ENCODE results near the gene PKNOX1. TPM values are rescaled to one million over a fixed set of nuclear protein-coding genes. Genes with fewer than 3 reads are reported as not detected.

The PKNOX1 gene
- total RNA-seq, 1 experiment from 2014 or later: 43.4 TPM

DNA sequence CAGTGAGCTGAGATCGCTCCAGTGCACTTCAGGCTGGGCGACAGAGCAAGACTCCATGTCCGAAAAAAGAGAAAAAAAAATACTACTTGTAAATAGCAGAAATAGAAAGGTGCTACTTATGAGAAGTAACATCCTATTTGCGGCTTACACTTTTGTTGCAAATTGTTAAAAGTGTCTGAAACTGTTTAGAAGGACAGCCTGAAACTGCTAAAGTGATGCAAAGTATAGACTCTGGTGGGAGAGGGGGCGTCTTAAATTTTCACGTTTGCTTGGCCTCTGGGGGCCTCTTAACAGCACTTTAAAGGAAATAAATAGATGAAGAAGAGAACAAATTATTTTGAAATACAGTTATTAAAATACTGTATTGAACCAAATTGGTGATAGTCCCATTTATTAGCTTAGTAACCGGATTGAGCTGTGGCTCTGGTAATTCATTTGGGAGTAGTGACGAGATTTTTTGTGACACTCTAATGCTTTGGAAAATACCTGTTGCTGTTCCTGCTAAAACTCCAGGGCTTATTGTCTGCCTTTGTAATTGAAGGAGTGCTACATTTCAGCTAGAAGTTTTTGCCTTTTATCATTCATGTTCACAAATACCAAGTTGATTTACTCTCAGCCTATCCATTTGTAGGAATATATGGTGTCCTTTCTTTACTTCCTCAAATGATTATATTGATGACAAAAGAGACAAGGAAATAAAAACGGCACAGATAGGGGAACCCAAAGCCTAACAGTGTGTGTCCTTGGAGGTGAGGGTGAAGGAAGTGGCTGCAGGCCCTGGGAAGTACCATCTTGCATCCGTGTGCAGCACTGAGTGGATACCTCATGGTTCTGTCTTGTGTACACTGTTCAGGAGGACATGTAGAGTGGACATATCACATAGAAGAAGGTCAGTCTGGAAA, 6.2 kb downstream of the PKNOX1 start:
- peaks cover 55% of the 10 kb centered on the region in 2 experiments for H3K4me1 Mint-ChIP-seq
- Histone ChIP-seq H3T11ph (ENCODE audit: low read length) (no peak overlapping the region), H3K27ac (ENCODE audit: insufficient read length, low read depth, low read length) (no peak overlapping the region), H2BK5ac (ENCODE audit: insufficient read length, low read length) (no peak overlapping the region), H2BK15ac (ENCODE audit: low read depth, low read length) (no peak overlapping the region), H3K79me2 (ENCODE audit: insufficient read depth, low read length) (peaks cover 18% of the 10 kb centered on the region; the same call in 1 of the 2 replicates), H3K4me1 (ENCODE audit: insufficient read depth, low read length) (peaks cover 6% of the 10 kb centered on the region; the same call in 1 of the 2 replicates), H2AK5ac (ENCODE audit: insufficient read length, low read length) (no peak overlapping the region), H2BK20ac (ENCODE audit: low read depth, low read length, poor library complexity, severe bottlenecking) (no peak overlapping the region), H4K20me1 (ENCODE audit: control insufficient read depth, insufficient read depth, insufficient read length) (no peaks in the 10 kb centered on the region), H3K23me2 (ENCODE audit: insufficient read length, low read depth, low read length, poor library complexity, severe bottlenecking) (peaks cover under 1% of the 10 kb centered on the region), H4K91ac (ENCODE audit: insufficient read length, low read depth, low read length) (no peak overlapping the region), H2BK12ac (ENCODE audit: insufficient read length, low read depth, low read length) (no peak overlapping the region), H2BK120ac (ENCODE audit: low read depth, low read length, poor library complexity, severe bottlenecking) (no peak overlapping the region), H3K79me1 (ENCODE audit: insufficient read depth, low read depth, low read length, poor library complexity, severe bottlenecking) (no peaks in the 10 kb centered on the region), H3K27me3 (ENCODE audit: insufficient read depth, low read length) (no peaks in the 10 kb centered on the region), H3K18ac (ENCODE audit: insufficient read length, low read depth, low read length) (no peak overlapping the region), H4K5ac (ENCODE audit: insufficient read length, low read depth, low read length) (no peak overlapping the region), H3K56ac (ENCODE audit: insufficient read length, low read depth, low read length) (no peak overlapping the region), H3K23ac (ENCODE audit: insufficient read length, low read depth, low read length) (no peak overlapping the region), H3K4ac (ENCODE audit: low read depth, low read length) (no peak overlapping the region), H3K4me2 (ENCODE audit: insufficient read depth, insufficient read length, low read length) (no peak overlapping the region), H2AFZ (ENCODE audit: low read length) (no peak overlapping the region), H3K14ac (ENCODE audit: insufficient read depth, low read length) (no peak overlapping the region), H4K8ac (replicated peaks; ENCODE audit: insufficient read length, low read depth, low read length) (no peak overlapping the region), H3K9me3 (ENCODE audit: control insufficient read depth, low read depth, low read length) (no peaks in the 10 kb centered on the region), H3K9ac (ENCODE audit: extremely low read depth, insufficient read length, low read length) (no peak overlapping the region)
- H3K27ac Mint-ChIP-seq: peak overlapping the region; percentile 78 to 93 (median 93)
- no peak for DNase-seq
- no CpG with 5 or more reads among the region's 10 CpGs for WGBS (ENCODE audit: extremely low coverage, insufficient read length, low lambda C conversion rate)
- no peak overlapping the region for H3K4me3 Mint-ChIP-seq
- H3K36me3 Mint-ChIP-seq (ENCODE audit: insufficient read depth in 1 of 3, low read depth in 3 of 3): peaks cover 30 to 46% (median 30%) of the 10 kb centered on the region in 3 experiments
- H3K9me3 Mint-ChIP-seq: peaks cover 8 to 16% of the 10 kb centered on the region in 2 experiments
- TF ChIP-seq, protein P1, sequence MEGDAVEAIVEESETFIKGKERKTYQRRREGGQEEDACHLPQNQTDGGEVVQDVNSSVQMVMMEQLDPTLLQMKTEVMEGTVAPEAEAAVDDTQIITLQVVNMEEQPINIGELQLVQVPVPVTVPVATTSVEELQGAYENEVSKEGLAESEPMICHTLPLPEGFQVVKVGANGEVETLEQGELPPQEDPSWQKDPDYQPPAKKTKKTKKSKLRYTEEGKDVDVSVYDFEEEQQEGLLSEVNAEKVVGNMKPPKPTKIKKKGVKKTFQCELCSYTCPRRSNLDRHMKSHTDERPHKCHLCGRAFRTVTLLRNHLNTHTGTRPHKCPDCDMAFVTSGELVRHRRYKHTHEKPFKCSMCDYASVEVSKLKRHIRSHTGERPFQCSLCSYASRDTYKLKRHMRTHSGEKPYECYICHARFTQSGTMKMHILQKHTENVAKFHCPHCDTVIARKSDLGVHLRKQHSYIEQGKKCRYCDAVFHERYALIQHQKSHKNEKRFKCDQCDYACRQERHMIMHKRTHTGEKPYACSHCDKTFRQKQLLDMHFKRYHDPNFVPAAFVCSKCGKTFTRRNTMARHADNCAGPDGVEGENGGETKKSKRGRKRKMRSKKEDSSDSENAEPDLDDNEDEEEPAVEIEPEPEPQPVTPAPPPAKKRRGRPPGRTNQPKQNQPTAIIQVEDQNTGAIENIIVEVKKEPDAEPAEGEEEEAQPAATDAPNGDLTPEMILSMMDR (conservative IDR thresholded peaks at IDR 0.05): no peak
- no peaks in the 10 kb centered on the region for H3K27me3 Mint-ChIP-seq (ENCODE audit: low read depth)

All from H9 (cell line).